HG03457 (cell line): ENCODE results near the gene LRRC28.

Source experiments
- ATAC-seq: cut with Tn5 transposase; IDR thresholded peaks from one replicate; pipeline ENCODE4 v1.9.1; 2021; ENCODE audit warnings: moderate number of reproducible peaks; ENCODE audit not compliant: unreplicated experiment

LRRC28 gene

GRCh38 chr15:99341786-99342185 lies 90.5 kb downstream of the LRRC28 start:
- ATAC-seq = no peak

- no peak for ATAC-seq
Observed at GRCh38 chr15:99343208-99343607, 91.9 kb downstream of the LRRC28 start.

- no peak for ATAC-seq
Observed at GRCh38 chr15:99343881-99344551, 92.7 kb downstream of the LRRC28 start.

GRCh38 chr15:99344639-99345038 lies 93.4 kb downstream of the LRRC28 start:
- ATAC-seq = no peak

- no peak for ATAC-seq
Observed at GRCh38 chr15:99345242-99345641, 94.0 kb downstream of the LRRC28 start.

- ATAC-seq = no peak
Observed at GRCh38 chr15:99345832-99346462, 94.7 kb downstream of the LRRC28 start.

- no peak for ATAC-seq
Observed at GRCh38 chr15:99347574-99347973, 96.3 kb downstream of the LRRC28 start.

- no peak for ATAC-seq
Observed at GRCh38 chr15:99348412-99348811, 97.1 kb downstream of the LRRC28 start.

- ATAC-seq = no peak
Observed at GRCh38 chr15:99350408-99350807, 99.1 kb downstream of the LRRC28 start.

GRCh38 chr15:99359769-99360168 lies 108.5 kb downstream of the LRRC28 start:
- ATAC-seq = no peak

- ATAC-seq = no peak
Observed at GRCh38 chr15:99361545-99362185, 110.4 kb downstream of the LRRC28 start.

GRCh38 chr15:99365242-99365641 lies 114.0 kb downstream of the LRRC28 start:
- ATAC-seq = no peak

- no peak for ATAC-seq
Observed at GRCh38 chr15:99366013-99366412, 114.7 kb downstream of the LRRC28 start.

GRCh38 chr15:99368743-99369142 lies 117.5 kb downstream of the LRRC28 start:
- ATAC-seq = no peak

GRCh38 chr15:99369196-99369595 lies 117.9 kb downstream of the LRRC28 start:
- ATAC-seq = no peak

GRCh38 chr15:99371180-99372103 lies 120.2 kb downstream of the LRRC28 start:
- peak; percentile 63 for ATAC-seq

GRCh38 chr15:99385005-99385669 lies 133.9 kb downstream of the LRRC28 start:
- ATAC-seq = no peak

GRCh38 chr15:99385865-99386264 lies 134.6 kb downstream of the LRRC28 start:
- no peak for ATAC-seq

- ATAC-seq = no peak
Observed at GRCh38 chr15:99386391-99386790, 135.1 kb downstream of the LRRC28 start.

- no peak for ATAC-seq
Observed at GRCh38 chr15:99387421-99388168, 136.3 kb downstream of the LRRC28 start.
